Astrocyte of the hippocampus (primary cell): ENCODE results near the gene S100A1.

Experiments
- DNase-seq: peaks from one replicate; pipeline ENCODE4 v3.0.0; 2011; ENCODE audit warnings: low read depth, low spot score

Gene S100A1

DNA sequence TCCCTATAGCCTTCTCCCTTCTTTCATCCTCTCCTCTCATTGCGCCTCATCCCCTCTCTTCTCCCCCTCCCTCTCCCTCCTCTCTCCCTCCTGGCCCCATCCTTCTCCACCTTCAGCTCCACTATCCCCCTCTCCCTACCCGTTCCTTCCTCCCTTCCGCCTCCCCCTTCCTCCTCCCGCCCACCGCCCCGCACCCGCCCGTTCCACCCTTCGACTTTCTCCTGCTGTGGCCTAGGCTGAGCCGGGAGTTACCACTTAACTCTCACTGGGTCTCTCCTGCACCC lies 51.8 kb downstream of the S100A1 start:
- no peak for DNase-seq
